ENCODE results near the gene ECT2.

Gene ECT2

GRCh38 chr3:172777901-172778300, 27.4 kb downstream of the ECT2 start:
- Histone ChIP-seq H2AK5ac (ENCODE audit: low read length) (no peak overlapping the region), H3K4ac (ENCODE audit: low read depth, low read length) (no peak overlapping the region), H3K4me1 (ENCODE audit: control insufficient read depth in 1 of 2, insufficient read depth in 2 of 2, low read length in 2 of 2) (no peaks in the 10 kb centered on the region), H3K9ac (ENCODE audit: low read length) (no peak overlapping the region), H3K27ac (ENCODE audit: low read depth, low read length) (no peak overlapping the region), H3K4me3 (ENCODE audit: low read depth, low read length) (no peak overlapping the region), H4K8ac (ENCODE audit: low read depth, low read length) (no peak overlapping the region), H4K12ac (ENCODE audit: low read depth, low read length) (no peak overlapping the region), H3K9me3 (ENCODE audit: insufficient read depth, low read depth, low read length) (no peaks in the 10 kb centered on the region), H3K14ac (ENCODE audit: low read length) (no peak overlapping the region), H4K91ac (ENCODE audit: low read depth, low read length) (no peak overlapping the region), H3K79me2 (ENCODE audit: control insufficient read depth, insufficient read depth, low read length, poor library complexity) (no peaks in the 10 kb centered on the region), H3K27me3 (ENCODE audit: insufficient read depth, low read length) (no peaks in the 10 kb centered on the region), H3K36me3 (ENCODE audit: control insufficient read depth in 1 of 2, insufficient read depth in 2 of 2, low read length in 2 of 2) (peaks cover 18% of the 10 kb centered on the region in 2 experiments), H2AFZ (ENCODE audit: insufficient read depth, low read length, poor library complexity) (no peak overlapping the region), H3K4me2 (ENCODE audit: low read length) (no peak overlapping the region), H2BK5ac (ENCODE audit: low read depth, low read length, poor library complexity) (no peak overlapping the region), H2BK12ac (ENCODE audit: low read length) (no peak overlapping the region), H3K79me1 (ENCODE audit: low read length) (no peaks in the 10 kb centered on the region), H3K23ac (ENCODE audit: low read length) (no peak overlapping the region), H2BK120ac (ENCODE audit: insufficient read depth, low read length, poor library complexity) (no peak overlapping the region), H3K18ac (ENCODE audit: low read length) (no peak overlapping the region)
- peak in 1 of 2 donors; percentile 48 for DNase-seq
- WGBS (ENCODE audit: extremely low coverage, insufficient coverage, insufficient read length) = no CpG with 5 or more reads among the region's 3 CpGs

GRCh38 chr3:172782235-172782634, 31.7 kb downstream of the ECT2 start:
- H3K27me3 ChIP-seq (ENCODE audit: insufficient read depth, low read length) = no peaks in the 10 kb centered on the region
- no peaks in the 10 kb centered on the region for H3K79me2 ChIP-seq (ENCODE audit: control insufficient read depth, insufficient read depth, low read length, poor library complexity)
- no peak for DNase-seq
- WGBS (ENCODE audit: extremely low coverage, insufficient coverage, insufficient read length) = no CpG with 5 or more reads among the region's 2 CpGs
- no peaks in the 10 kb centered on the region for H3K79me1 ChIP-seq (ENCODE audit: low read length)
- H4K12ac ChIP-seq (ENCODE audit: low read depth, low read length) = no peak overlapping the region
- no peak overlapping the region for H3K4me2 ChIP-seq (ENCODE audit: low read length)
- no peaks in the 10 kb centered on the region for H3K4me1 ChIP-seq (ENCODE audit: control insufficient read depth in 1 of 2, insufficient read depth in 2 of 2, low read length in 2 of 2)
- no peak overlapping the region for H2BK120ac ChIP-seq (ENCODE audit: insufficient read depth, low read length, poor library complexity)
- no peak overlapping the region for H3K9ac ChIP-seq (ENCODE audit: low read length)
- H2AFZ ChIP-seq (ENCODE audit: insufficient read depth, low read length, poor library complexity) = no peak overlapping the region
- H4K8ac ChIP-seq (ENCODE audit: low read depth, low read length) = no peak overlapping the region
- no peak overlapping the region for H3K18ac ChIP-seq (ENCODE audit: low read length)
- H2BK12ac ChIP-seq (ENCODE audit: low read length) = no peak overlapping the region
- H3K23ac ChIP-seq (ENCODE audit: low read length) = no peak overlapping the region
- peaks cover 7 to 8% of the 10 kb centered on the region in 2 experiments for H3K36me3 ChIP-seq (ENCODE audit: control insufficient read depth in 1 of 2, insufficient read depth in 2 of 2, low read length in 2 of 2)
- H4K91ac ChIP-seq (ENCODE audit: low read depth, low read length) = no peak overlapping the region
- no peak overlapping the region for H3K27ac ChIP-seq (ENCODE audit: low read depth, low read length)
- no peak overlapping the region for H3K4ac ChIP-seq (ENCODE audit: low read depth, low read length)
- no peak overlapping the region for H3K14ac ChIP-seq (ENCODE audit: low read length)
- H2AK5ac ChIP-seq (ENCODE audit: low read length) = no peak overlapping the region
- H3K9me3 ChIP-seq (ENCODE audit: insufficient read depth, low read depth, low read length) = no peaks in the 10 kb centered on the region
- no peak overlapping the region for H2BK5ac ChIP-seq (ENCODE audit: low read depth, low read length, poor library complexity)
- H3K4me3 ChIP-seq (ENCODE audit: low read depth, low read length) = no peak overlapping the region

GRCh38 chr3:172786036-172786435, 35.5 kb downstream of the ECT2 start:
- Histone ChIP-seq H3K79me2 (ENCODE audit: control insufficient read depth, insufficient read depth, low read length, poor library complexity) (no peaks in the 10 kb centered on the region), H3K9me3 (ENCODE audit: insufficient read depth, low read depth, low read length) (no peaks in the 10 kb centered on the region), H2BK12ac (ENCODE audit: low read length) (no peak overlapping the region), H4K12ac (ENCODE audit: low read depth, low read length) (no peak overlapping the region), H4K91ac (ENCODE audit: low read depth, low read length) (no peak overlapping the region), H2AK5ac (ENCODE audit: low read length) (no peak overlapping the region), H3K4me1 (ENCODE audit: control insufficient read depth in 1 of 2, insufficient read depth in 2 of 2, low read length in 2 of 2) (no peaks in the 10 kb centered on the region), H3K27ac (ENCODE audit: low read depth, low read length) (no peak overlapping the region), H3K36me3 (ENCODE audit: control insufficient read depth in 1 of 2, insufficient read depth in 2 of 2, low read length in 2 of 2) (peaks cover 7 to 11% of the 10 kb centered on the region in 2 experiments), H3K79me1 (ENCODE audit: low read length) (no peaks in the 10 kb centered on the region), H4K8ac (ENCODE audit: low read depth, low read length) (no peak overlapping the region), H3K14ac (ENCODE audit: low read length) (no peak overlapping the region), H3K18ac (ENCODE audit: low read length) (no peak overlapping the region), H3K9ac (ENCODE audit: low read length) (no peak overlapping the region), H3K23ac (ENCODE audit: low read length) (no peak overlapping the region), H2AFZ (ENCODE audit: insufficient read depth, low read length, poor library complexity) (no peak overlapping the region), H2BK120ac (ENCODE audit: insufficient read depth, low read length, poor library complexity) (no peak overlapping the region), H3K27me3 (ENCODE audit: insufficient read depth, low read length) (no peaks in the 10 kb centered on the region), H3K4me3 (ENCODE audit: low read depth, low read length) (no peak overlapping the region), H2BK5ac (ENCODE audit: low read depth, low read length, poor library complexity) (no peak overlapping the region), H3K4ac (ENCODE audit: low read depth, low read length) (no peak overlapping the region), H3K4me2 (ENCODE audit: low read length) (no peak overlapping the region)
- no peak for DNase-seq
- no CpG with 5 or more reads among the region's 1 CpG for WGBS (ENCODE audit: extremely low coverage, insufficient coverage, insufficient read length)

GRCh38 chr3:172787019-172787418, 36.5 kb downstream of the ECT2 start:
- H3K36me3 ChIP-seq (ENCODE audit: control insufficient read depth in 1 of 2, insufficient read depth in 2 of 2, low read length in 2 of 2) = peaks cover 7 to 11% of the 10 kb centered on the region in 2 experiments
- no peak overlapping the region for H3K14ac ChIP-seq (ENCODE audit: low read length)
- no peak overlapping the region for H3K23ac ChIP-seq (ENCODE audit: low read length)
- H3K4me3 ChIP-seq (ENCODE audit: low read depth, low read length) = no peak overlapping the region
- no peaks in the 10 kb centered on the region for H3K27me3 ChIP-seq (ENCODE audit: insufficient read depth, low read length)
- no peak overlapping the region for H4K12ac ChIP-seq (ENCODE audit: low read depth, low read length)
- H3K79me1 ChIP-seq (ENCODE audit: low read length) = no peaks in the 10 kb centered on the region
- DNase-seq = no peak
- H3K4me2 ChIP-seq (ENCODE audit: low read length) = no peak overlapping the region
- H2BK120ac ChIP-seq (ENCODE audit: insufficient read depth, low read length, poor library complexity) = no peak overlapping the region
- no peak overlapping the region for H2AFZ ChIP-seq (ENCODE audit: insufficient read depth, low read length, poor library complexity)
- no peak overlapping the region for H3K18ac ChIP-seq (ENCODE audit: low read length)
- no peaks in the 10 kb centered on the region for H3K9me3 ChIP-seq (ENCODE audit: insufficient read depth, low read depth, low read length)
- H3K79me2 ChIP-seq (ENCODE audit: control insufficient read depth, insufficient read depth, low read length, poor library complexity) = no peaks in the 10 kb centered on the region
- H3K4ac ChIP-seq (ENCODE audit: low read depth, low read length) = no peak overlapping the region
- H2BK5ac ChIP-seq (ENCODE audit: low read depth, low read length, poor library complexity) = no peak overlapping the region
- no peak overlapping the region for H4K91ac ChIP-seq (ENCODE audit: low read depth, low read length)
- no peaks in the 10 kb centered on the region for H3K4me1 ChIP-seq (ENCODE audit: control insufficient read depth in 1 of 2, insufficient read depth in 2 of 2, low read length in 2 of 2)
- no peak overlapping the region for H3K27ac ChIP-seq (ENCODE audit: low read depth, low read length)
- H3K9ac ChIP-seq (ENCODE audit: low read length) = no peak overlapping the region
- WGBS (ENCODE audit: extremely low coverage, insufficient coverage, insufficient read length) = no CpG with 5 or more reads among the region's 2 CpGs
- no peak overlapping the region for H4K8ac ChIP-seq (ENCODE audit: low read depth, low read length)
- H2BK12ac ChIP-seq (ENCODE audit: low read length) = no peak overlapping the region
- no peak overlapping the region for H2AK5ac ChIP-seq (ENCODE audit: low read length)

All from trophoblast cell (in vitro differentiated cells and primary cell).